ENCODE measurements around the gene DAPK1. TPM values are rescaled to one million over a fixed set of nuclear protein-coding genes. Genes with fewer than 3 reads are reported as not detected.
"Not testable (repeated sequence)": the region's sequence is repeated elsewhere in the genome, so short reads cannot be mapped to it uniquely, and the experiment has no call there.

DAPK1 gene
- total RNA-seq, 1 donor from 2014 or later = 1.4 TPM

DNA sequence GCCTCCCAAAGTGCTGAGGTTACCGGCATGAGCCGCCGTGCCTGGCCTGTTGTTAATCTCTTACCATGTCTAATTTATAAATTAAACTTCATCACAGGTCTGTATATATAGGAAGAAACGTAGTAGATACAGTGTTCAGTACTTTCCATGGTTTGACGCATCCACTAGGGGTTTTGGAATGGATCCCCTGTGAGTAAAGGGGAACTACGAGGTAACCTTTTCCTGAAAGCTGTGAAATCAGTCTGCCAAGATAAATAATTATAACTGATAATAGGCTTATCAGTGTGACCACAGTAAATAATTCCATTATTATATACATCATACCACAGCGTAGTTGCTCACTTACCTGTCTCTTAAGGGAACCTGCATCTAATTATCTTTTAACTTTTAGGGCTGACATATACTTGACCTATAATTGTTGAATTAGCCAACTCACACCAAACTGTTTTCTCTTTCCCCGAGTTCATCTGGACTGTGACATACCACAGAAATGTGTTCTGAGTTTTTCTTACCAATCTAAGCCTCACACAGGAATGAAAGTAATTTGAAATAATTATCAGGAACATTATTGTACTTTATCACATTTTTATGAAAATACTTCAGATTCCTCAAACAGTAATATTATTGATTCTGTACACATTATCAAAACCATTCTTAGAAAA, 42.9 kb downstream of the DAPK1 start:
- intact Hi-C loops (cut with micrococcal nuclease) = no loop called here

DNA sequence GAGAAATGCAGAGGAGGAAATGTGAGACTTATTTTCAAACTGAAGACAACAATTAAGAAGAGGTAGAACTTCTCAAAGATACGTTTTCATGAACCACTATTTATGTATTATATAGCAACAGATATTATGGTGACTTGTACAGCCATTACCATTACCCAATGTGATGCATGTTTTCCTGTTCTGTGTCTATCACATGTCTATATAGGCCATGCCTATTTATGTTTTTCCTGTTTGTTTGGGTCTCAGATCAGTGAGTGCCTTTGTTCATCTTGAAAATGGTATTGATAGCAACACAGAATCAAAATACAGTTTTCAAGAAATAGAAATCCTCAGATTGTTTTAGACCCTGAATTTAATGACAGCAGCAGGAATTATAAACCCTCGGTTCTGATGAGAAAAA, 44.0 kb downstream of the DAPK1 start:
- intact Hi-C loops (cut with micrococcal nuclease) = no loop called here

DNA sequence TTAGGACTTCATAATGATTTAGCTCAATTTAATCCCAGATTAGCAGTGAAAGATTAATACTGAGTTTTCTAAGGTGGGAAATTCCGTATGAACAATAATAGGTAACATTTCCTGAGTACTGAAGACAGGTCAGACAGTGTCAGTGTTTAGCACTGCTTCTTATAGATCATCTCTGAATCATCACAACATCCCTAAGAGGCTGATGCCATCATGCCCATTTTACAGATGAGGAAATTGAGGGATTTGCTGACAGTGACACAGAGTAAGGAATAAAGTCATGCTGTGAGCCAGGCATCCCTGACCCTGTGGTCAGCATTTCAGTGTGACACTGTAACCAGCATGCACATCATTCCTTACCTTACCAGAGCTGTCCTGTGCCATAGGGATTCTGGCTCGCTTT, 44.5 kb downstream of the DAPK1 start:
- intact Hi-C loops (cut with micrococcal nuclease) = no loop called here

DNA sequence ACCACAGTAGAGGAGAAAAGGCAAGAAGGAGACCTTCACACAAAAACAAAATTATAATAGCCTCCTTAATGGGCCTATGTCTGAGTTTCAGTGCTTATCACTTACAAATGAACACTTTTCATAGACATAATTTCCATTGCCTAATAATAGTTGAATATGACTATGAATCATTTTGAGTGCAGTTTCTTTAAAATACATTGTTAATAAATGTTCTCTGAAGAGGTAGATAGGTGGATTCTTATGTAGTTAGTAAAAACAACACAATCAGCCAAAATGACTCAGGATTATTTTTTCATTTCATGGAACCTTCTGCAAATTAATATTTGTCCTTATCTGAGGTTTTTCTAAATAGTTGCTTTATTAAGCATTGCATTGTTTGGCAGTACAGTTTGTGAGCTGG, 45.6 kb downstream of the DAPK1 start:
- intact Hi-C loops (cut with micrococcal nuclease) = no loop called here

DNA sequence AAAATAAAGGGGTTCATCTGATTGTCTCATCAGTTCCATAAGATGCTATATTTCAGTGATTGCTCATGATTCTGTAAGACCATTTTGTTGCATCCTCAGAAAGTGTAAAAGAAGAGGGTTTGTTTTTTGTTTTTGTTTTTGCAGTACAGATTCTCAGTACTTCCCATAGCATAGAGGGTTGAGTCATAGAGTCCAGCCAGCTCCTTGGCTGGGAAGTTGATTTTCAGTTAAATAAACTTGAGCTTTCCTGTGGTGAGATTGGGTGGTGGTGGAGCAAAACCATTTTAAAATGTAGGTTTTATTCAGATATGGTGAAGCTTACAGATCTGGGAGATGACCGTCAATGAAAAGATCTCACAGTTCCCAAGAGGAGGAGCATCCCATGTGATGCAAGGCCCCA, 48.2 kb downstream of the DAPK1 start:
- intact Hi-C loops (cut with micrococcal nuclease) = no loop called here

DNA sequence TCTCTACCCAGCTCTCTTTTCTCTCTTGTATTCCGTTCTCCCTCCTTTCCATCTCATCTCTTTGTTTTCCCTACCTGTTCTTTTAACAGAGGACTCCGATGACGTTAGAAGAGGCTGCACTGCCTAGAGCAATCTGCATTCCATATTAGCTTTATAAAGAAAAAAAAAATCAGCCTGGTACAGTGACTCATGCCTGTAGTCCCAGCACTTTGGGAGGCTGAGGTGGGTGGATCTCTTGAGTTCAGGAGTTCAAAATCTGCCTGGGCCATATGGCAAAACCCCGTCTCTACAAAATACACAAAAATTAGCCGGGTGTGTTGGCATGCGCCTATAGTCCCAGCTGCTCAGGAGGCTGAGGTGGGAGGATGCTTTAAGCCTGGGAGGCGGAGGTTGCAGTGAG, 49.0 kb downstream of the DAPK1 start:
- intact Hi-C loops (cut with micrococcal nuclease) = no loop called here

DNA sequence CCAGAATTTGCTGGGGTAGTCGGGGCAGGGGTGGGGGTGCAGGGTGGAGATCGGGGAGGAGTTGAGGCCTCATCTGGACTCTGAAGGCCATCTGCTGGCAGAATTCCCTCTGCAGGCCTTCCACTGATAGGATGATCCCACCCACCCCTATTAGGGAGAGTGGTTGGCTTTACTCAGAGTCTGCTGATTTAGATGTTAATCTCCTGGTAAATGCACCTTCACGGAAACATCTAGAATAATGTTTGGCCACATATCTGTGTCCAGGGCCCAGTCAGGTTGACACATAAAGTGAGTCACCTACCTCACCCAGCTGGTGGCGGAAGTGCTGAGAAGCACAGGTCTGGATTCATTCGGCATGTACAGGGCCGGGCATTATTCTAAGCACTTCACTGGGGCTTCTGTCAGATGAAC, 50.0 kb downstream of the DAPK1 start:
- intact Hi-C loops (cut with micrococcal nuclease) = no loop called here

DNA sequence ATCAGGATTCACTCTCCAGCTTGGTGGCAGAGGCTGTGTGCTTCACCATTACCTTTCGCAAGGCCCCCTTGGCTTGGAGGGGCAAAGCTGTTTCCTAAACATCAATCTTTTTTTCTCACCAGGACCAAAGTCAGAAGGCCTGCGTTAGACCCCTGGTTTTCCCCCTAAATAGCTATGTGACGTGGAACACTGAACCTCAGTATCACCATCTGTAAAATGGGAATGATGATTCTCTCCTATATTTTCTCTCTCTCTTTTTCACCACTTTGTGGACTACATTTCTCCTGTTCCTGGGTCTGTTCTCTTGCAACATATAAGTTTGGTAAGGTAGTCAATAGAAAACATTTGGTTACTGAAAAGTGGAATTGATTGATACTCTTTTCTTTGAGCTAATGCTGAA, 50.5 kb downstream of the DAPK1 start:
- intact Hi-C loops (cut with micrococcal nuclease) = no loop called here

DNA sequence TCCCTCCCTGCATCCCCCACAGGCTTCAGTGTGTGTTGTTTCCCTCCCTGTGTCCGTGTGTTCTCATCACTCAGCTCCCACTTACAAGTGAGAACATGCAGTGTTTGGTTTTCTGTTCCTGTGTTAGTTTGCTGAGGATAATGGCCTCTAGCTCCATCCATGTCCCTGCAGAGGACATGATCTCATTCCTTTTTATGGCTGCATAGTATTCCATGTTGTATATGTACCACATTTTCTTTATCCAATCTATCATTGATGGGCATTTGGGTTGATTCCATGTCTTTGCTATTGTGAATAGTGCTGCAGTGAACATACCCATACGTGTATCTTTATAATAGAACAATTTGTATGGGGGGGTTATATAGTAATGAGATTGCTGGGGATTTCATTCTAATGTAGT, 51.4 kb downstream of the DAPK1 start:
- intact Hi-C loops (cut with micrococcal nuclease) = not testable (repeated sequence)

DNA sequence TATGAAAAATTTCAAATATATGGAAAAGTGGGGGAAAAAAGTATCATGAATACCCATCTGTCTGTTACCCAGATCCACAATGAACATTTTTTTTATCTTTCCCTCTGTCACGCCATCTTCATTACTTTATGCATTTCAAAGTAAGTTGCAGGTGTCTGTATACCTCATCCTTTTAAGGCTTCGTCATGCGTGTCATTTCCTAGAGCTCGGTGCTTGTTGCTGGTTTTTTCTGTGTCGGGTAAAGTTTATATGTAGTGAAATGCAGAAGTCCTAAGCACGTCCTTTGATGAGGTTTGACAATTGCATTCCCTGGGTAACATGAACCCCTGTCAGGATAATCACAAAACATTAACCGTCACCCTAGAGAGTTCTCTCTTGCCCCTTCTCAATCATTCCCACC, 52.1 kb downstream of the DAPK1 start:
- intact Hi-C loops (cut with micrococcal nuclease) = no loop called here

DNA sequence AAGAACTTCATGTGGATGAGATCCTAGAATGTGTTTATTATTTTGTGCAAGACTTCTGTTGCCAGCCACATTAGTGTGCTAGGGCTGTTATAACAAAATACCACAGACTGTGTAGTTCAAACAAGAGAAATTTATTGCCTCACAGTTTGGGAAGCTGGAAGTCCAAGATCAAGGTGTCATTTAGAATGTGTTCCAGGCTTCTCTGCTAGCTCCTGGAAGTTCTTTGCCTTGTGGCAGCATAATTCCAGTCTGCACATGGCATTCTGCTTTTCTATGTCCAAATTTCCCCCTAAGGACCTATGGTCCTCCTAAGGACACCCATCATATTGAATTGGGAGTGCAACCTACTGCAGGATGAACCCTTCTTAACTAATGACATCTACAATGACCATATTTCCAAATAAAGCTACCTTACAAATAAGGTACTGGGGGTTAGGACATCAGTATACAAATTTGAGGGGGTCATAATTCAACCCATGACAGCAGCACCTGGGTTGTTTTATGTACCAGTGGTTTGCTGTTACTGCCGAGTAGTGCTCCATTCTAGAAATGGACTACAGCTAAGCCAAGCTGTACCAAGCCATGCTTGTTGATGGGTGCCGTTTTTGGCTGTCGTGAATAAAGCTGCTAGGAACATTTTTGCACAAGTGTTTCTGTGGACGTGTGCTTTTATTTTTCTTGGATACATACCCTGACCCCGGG, 52.7 kb downstream of the DAPK1 start:
- intact Hi-C loops (cut with micrococcal nuclease) = no loop called here

DNA sequence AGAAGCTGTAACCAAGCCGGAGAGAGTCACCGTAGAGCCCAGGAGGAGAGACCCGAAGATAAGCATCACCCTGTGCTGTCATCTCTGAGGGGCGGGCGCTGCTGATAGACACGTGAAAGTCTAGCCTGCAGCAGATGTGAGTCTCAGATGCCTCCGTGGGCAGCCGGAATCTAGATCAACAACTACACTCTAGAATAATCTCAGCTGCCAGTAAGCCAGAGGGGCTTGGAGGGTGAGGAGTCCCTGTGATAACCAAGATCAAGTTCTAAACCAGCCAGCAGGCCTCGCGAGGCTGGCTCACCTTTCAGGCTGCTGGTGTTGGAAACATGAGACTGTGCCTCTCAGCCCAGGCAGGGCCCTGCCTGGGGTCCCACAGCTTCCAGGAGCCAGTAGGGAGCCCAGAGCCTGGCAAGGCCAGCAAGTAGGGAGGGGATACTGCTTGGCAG, 54.1 kb downstream of the DAPK1 start:
- intact Hi-C loops (cut with micrococcal nuclease) = no loop called here

DNA sequence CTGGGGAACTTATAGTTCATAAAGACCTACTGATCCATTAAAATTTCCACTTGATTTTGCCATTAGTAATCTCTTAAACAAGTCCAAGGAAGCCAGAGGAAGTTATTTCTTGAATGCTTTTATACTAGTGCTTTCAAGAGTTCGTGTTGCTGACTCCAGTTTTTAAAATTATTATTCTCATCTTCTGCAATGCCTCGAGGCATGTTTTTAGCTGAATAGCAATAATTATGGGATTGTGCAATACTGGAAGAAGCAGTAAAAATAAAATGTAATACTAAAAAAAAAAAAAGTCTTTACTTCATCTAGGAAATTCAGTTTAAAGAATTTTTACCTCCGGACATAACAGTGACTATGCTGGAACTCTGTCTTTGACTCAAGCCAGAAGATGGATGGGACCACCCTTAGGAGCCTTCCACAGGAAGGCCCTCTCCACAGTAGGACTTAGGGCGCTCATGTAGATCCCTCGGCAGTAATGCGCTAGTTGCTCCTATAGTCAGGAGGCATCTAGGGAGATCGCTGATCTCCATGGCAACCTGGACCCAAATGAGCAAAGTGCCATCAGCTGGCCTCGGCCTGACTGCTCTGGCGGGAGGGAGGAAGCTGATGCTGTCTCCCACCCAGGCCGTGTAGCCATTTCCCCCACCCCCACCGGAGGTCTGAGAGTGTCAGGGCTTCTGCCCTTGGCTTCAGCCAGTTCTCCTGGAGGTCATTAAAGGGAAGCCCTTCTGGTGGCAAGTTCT, 56.7 kb downstream of the DAPK1 start:
- intact Hi-C loops (cut with micrococcal nuclease) = no loop called here

DNA sequence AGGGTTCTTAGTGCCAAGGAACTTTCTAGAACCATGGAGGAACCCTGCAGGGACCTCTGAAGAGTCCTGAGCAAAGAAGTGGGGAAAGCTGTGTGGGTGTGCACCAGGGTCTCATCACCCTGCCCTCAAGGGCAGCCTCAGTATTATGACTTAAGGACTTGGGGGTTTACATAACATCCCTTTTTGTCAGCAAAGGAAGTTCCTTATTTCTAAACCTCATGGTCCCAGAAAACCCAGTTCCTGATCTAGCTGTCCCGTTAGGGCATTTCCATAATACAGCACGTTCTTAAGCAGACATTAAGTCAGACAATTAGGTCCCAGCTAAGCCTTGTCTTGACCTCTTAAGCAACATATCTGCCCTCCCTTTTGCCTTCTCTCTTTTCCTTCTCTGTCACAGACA, 57.3 kb downstream of the DAPK1 start:
- intact Hi-C loops (cut with micrococcal nuclease) = no loop called here

DNA sequence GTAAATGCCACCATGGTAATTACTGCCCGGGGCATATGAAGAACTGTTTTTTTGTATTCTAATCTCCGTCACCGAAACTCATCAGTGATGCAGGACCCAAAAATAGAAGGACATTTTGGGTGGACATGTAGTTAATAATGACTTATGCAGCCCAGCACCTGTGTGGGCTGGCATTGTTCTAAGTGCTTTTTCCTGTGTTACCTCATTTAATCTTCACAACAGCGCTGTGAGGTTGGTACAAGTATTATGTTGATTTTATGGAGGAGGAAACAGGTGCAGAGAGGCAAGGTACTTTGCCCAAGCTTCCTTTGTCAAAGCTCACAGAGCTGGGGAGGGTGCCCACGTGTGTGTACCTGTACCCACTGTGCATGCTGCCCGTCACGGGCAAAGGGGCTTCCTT, 58.4 kb downstream of the DAPK1 start:
- intact Hi-C loops (cut with micrococcal nuclease) = no loop called here

DNA sequence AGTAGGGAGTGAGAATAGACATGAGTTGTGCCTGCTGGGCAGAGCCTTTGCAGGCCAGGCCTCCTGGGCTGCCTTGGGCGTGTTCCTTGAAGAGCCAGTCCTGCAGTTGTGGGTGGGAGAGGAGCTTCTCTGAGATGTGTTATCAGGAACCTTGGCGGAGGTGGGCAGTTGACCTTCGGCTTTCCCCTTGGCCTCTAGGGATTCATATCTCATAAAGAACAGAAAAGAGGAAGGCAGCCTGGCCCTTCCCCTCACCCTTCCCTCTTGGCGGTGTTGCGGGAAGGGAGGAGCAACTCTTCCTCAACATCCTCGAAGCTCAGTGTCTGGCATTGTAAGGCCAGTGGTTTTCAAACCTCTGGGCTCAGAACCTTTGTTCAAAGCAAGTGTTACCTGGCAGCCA, 59.2 kb downstream of the DAPK1 start:
- intact Hi-C loops (cut with micrococcal nuclease) = no loop called here

DNA sequence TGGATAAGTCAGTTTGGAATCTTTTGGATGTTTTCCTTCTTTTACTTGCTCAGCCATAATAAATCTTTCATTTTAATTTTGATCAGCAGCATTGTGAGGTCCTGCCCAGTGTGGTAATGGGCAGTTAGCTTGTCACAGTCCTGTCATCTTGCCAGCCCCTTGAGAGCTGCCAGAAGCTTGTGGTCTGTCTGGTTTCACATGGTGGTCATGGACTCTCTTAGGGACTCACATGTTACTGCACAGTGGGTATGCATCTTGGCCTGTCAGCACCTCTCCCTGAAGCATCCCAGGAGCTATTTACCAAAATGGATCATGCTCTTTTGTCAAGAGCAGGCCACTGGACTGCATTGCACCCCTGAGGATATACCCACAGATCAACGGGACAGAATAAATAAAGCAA, 60.3 kb downstream of the DAPK1 start:
- intact Hi-C loops (cut with micrococcal nuclease) = no loop called here

DNA sequence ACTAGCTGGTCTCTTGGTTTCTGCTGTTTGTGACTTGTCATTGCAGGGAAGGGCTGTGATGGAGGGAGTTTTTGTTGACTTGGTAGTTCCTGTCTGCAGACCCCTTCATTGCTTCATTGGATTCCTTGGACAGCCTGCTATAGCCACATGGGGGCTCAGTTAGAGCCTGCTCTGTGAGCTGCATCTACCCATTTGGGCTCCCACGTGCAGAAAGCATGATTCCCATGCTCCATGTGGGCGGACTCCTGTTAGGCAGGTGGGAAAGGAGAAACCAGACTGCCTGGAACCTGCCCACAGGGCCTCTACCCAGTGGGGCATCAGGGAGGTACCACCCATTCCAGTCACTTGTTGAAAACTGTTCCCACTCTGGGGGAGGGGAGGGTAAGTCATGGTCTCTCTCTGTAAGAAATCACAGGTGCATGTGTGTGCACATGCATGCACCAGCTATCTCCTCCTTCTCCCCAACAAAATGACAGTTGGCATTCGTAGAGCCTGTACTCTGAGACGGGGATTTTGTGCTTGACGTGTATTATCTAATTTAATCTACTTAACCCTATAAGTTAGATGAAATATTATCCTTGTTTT, 61.0 kb downstream of the DAPK1 start:
- intact Hi-C loops (cut with micrococcal nuclease) = no loop called here

DNA sequence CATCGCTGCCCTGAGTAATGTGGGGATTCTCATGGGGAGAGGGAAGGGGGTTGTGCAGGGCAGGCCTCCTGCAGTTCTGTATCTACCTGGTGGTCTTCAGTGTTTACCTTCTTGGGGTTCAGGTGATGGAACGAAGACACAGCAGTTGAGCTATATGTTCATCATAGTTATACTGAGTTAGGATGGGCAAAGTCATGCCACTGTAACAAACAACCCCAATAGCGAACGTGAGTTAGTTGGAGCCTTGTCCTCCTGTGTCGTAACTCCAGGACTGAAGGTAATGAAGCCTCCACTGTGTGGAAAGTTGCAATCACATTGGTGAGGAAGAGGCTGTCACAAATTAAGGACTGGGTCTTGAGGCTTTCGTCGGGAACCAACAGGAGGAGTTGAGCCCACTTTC, 64.4 kb downstream of the DAPK1 start:
- intact Hi-C loops (cut with micrococcal nuclease) = no loop called here

DNA sequence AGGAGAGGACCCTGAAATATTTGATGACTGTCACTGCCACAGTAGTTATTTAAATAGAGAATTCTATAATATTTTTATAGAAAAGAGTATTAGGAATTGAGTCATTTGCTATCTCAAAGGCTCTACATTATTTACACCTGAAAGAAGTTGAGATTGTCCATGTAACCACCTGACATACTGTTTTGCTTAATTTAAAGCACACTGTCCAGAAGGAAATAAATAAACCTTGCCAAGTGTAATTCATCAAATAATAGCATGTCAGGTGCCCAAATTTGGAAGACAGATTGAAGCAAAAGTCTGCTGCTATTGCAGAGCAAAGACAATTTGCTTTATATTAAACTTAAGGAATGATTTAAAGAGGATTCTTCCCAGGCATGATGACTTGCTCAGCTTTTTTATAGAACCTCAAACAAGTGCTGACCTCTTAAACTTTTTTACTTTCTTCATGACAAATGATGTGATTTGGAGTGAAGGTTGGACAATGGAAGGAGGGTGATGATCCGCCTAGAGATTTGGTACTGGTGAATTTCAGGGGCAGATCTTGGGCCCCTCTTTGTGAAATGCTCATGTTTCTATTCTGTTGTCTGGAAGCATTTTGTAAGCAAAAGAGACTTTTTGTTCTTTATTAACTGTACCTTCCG, 65.0 kb downstream of the DAPK1 start:
- intact Hi-C loops (cut with micrococcal nuclease) = no loop called here

DNA sequence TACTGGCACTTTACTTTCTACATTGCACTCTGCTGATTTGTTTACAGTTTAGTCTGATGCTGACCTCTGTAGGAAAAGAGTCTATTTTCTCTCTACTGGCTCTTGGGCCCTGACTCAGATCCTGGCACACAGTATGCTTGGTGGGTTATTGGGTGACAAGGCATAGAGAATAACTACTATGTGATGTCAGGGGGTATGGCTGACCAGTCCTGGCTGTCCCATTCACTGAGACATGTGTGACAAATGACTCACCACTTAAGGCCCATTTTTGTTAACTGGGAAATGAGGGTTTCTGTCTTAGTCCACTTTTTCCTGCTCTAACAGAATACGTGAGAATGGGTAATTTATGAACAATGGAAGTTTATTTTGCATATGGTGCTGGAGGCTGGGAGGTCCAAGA, 66.4 kb downstream of the DAPK1 start:
- intact Hi-C loops (cut with micrococcal nuclease) = no loop called here

DNA sequence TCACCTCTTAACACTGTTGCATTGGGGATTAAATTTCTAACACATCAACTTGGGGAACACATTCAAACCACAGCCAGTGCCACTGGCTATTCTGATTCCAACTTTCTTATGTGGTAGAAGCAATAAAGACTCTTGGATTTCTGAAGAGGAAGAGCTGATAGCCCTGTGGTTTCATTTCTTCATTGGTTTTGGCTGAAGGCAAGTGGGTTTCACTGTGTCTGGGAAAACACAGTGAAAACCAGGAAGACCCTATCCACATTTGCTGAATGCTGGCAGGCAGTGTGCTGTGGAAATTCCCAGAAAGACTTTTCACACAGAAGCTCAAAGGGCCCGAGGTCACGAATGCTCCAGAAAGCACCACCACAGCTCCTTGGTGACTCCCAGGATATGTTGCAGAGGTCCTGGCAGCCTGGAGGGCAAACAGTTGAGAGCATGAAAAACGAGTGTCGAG, 67.1 kb downstream of the DAPK1 start:
- intact Hi-C loops (cut with micrococcal nuclease) = no loop called here
